ENCODE measurements around the gene DNAJC12. TPM values are rescaled to one million over a fixed set of nuclear protein-coding genes. Genes with fewer than 3 reads are reported as not detected.
"Not testable (repeated sequence)": the region's sequence is repeated elsewhere in the genome, so short reads cannot be mapped to it uniquely, and the experiment has no call there.

DNAJC12 gene
- total RNA-seq, 5 donors from 2014 or later (not counting 1 experiment from before 2014, with no cell fraction given): 0.20 to 0.28 TPM; not detected in 3

DNA sequence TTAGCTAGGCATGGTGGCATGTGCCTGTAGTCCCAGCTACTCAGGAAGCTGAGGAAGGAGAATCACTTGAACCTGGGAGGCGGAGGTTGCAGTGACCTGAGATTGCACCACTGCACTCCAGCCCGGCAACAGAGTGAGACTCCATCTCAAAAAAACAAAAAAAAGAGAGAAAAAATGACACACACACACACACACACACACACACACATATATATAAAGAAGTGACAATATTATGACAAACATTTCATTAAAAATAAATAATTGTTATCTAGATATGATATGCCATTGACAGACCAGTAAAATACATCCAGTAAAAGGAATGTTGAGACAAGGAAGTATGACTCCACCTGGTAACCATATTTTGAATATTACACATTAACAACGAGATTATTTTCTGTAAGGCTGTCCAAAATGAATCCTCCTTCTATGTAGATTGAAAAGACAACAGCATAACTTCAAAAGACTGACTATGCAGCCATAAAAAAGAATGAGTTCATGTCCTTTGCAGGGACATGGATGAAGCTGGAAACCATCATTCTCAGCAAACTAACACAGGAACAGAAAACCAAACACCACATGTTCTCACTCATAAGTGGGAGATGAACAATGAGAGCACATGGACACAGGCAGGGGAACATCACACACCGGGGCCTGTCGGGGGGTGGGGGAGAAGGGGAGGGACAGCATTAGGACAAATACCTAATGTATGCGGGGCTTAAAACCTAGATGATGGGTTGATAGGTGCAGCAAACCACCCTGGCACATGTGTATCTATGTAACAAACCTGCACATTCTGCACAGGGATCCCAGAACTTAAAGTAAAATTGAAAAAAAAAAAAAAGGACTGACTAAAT is 2.2 kb downstream of the DNAJC12 start:
- H3K27me3 Mint-ChIP-seq; H3K9me3 Mint-ChIP-seq; H3K27me3 ChIP-seq (replicated peaks in 1 of 2; ENCODE audit: control insufficient read depth in 2 of 2, extremely low read depth in 1 of 2, insufficient read depth in 2 of 2, low read length in 1 of 2); H3K27ac ChIP-seq (ENCODE audit: low read length); DNase-seq; ATAC-seq (replicated peaks in 1 of 4); H3K4me3 Mint-ChIP-seq; H3K36me3 ChIP-seq (ENCODE audit: control insufficient read depth in 2 of 2, extremely low read depth in 1 of 2, insufficient read depth in 1 of 2, low read length in 1 of 2); H3K4me1 ChIP-seq (ENCODE audit: control insufficient read depth in 1 of 2, extremely low read depth in 1 of 2, insufficient read depth in 2 of 2, low read length in 2 of 2); H3K4me3 ChIP-seq (ENCODE audit: control insufficient read depth in 1 of 2, extremely low read depth in 1 of 2, low read length in 1 of 2); H3K36me3 Mint-ChIP-seq; H3K4me1 Mint-ChIP-seq; H3K27ac Mint-ChIP-seq; POLR2A ChIA-PET; H3K9me3 ChIP-seq: not testable (repeated sequence)
- no CpG with 5 or more reads among the region's 6 CpGs for WGBS (ENCODE audit: insufficient coverage)
- CTCF ChIA-PET: interaction anchor here in 1 of 2 donors (0.7 kb wide), 1 partner anchor 17 kb away, joined by 3 read pairs; no protein-coding TSS in a partner anchor

DNA sequence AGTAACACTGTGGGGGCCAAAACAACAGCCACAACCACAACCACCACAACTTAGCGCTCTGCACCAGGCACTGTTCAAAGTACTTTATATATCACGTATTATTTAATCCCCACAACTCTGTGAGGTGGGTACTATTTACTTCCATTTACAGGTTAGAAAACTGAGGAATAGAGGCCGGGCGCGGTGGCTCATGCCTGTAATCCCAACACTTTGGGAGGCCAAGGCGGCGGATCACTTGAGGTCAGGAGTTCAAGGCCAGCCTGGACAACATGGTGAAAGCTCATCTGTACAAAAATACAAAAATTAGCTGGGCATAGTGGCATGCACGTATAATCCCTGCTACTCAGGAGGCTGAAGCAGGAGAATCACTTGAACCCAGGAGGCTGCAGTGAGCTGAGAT is 3.6 kb downstream of the DNAJC12 start:
- H3K27ac Mint-ChIP-seq: no peak overlapping the region
- H3K9me3 Mint-ChIP-seq: no peaks in the 10 kb centered on the region
- ChIA-PET CTCF (no interaction called here), POLR2A (no interaction called here)
- Histone ChIP-seq H3K36me3 (ENCODE audit: control insufficient read depth in 2 of 2, extremely low read depth in 1 of 2, insufficient read depth in 1 of 2, low read length in 1 of 2) (no peaks in the 10 kb centered on the region), H3K4me3 (ENCODE audit: control insufficient read depth in 1 of 2, extremely low read depth in 1 of 2, low read length in 1 of 2) (no peak overlapping the region), H3K9me3 (no peaks in the 10 kb centered on the region), H3K4me1 (ENCODE audit: control insufficient read depth in 1 of 2, extremely low read depth in 1 of 2, insufficient read depth in 2 of 2, low read length in 2 of 2) (no peaks in the 10 kb centered on the region), H3K27ac (ENCODE audit: low read length) (no peak overlapping the region), H3K27me3 (replicated peaks in 1 of 2; ENCODE audit: control insufficient read depth in 2 of 2, extremely low read depth in 1 of 2, insufficient read depth in 2 of 2, low read length in 1 of 2) (no peaks in the 10 kb centered on the region)
- 89% methylated on average over 4 of the region's 8 CpGs for WGBS (ENCODE audit: insufficient coverage)
- no peaks in the 10 kb centered on the region for H3K27me3 Mint-ChIP-seq
- no peaks in the 10 kb centered on the region for H3K36me3 Mint-ChIP-seq
- ATAC-seq (replicated peaks in 1 of 4) (no peak), DNase-seq (no peak)
- H3K4me1 Mint-ChIP-seq: peaks cover 0 to 5% (median 4%) of the 10 kb centered on the region in 3 donors
- H3K4me3 Mint-ChIP-seq: no peak overlapping the region

DNA sequence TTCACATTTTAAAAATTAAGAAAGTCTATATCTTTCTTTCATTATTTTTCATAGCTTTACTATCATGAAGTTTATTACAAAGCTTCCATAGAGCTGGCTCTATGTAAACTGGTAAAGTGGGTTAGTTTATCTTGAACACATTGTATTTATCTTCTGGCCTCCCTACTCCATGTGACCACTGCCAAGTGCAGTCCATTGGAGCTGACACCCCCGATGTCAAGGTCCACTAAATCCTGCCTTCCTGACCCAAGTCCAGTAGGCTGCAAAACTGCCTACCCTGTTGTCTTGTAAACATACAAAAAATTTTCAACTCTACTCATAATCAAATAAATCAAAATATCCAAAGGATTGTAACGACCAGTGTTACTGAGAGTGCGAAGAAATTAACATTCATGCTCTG is 10.2 kb downstream of the DNAJC12 start:
- H3K36me3 Mint-ChIP-seq: no peaks in the 10 kb centered on the region

DNA sequence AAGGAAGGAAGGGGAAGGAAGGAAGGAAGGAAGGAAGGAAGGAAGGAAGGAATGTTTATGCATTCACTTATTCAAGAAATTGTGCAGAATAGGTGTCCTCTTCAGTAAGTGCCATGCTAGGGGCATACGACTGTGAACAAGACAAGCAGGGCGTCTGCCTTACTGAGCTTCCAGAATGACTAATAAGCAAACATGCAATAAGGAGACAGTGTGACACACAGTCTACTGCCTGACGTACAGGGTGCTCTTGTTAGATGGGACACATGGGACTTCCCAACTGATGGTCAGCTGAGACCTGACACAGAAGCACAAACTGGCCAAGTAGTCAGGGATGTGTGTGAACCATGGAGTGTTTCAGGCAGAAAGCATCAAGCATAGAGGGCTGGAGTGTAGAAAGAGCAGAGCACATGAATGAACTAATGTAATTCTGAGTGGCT is 18.2 kb downstream of the DNAJC12 start:
- no peaks in the 10 kb centered on the region for H3K36me3 Mint-ChIP-seq
- Histone ChIP-seq H3K4me3 (ENCODE audit: control insufficient read depth in 1 of 2, extremely low read depth in 1 of 2, low read length in 1 of 2) (no peak overlapping the region), H3K36me3 (ENCODE audit: control insufficient read depth in 2 of 2, extremely low read depth in 1 of 2, insufficient read depth in 1 of 2, low read length in 1 of 2) (no peaks in the 10 kb centered on the region), H3K27me3 (replicated peaks in 1 of 2; ENCODE audit: control insufficient read depth in 2 of 2, extremely low read depth in 1 of 2, insufficient read depth in 2 of 2, low read length in 1 of 2) (peaks cover 0 to 2% of the 10 kb centered on the region in 2 experiments), H3K27ac (ENCODE audit: low read length) (no peak overlapping the region), H3K9me3 (no peaks in the 10 kb centered on the region), H3K4me1 (ENCODE audit: control insufficient read depth in 1 of 2, extremely low read depth in 1 of 2, insufficient read depth in 2 of 2, low read length in 2 of 2) (no peaks in the 10 kb centered on the region)
- DNase-seq: no peak
- no peak for ATAC-seq (replicated peaks in 1 of 4)
- no peaks in the 10 kb centered on the region for H3K4me1 Mint-ChIP-seq
- H3K27ac Mint-ChIP-seq: no peak overlapping the region
- ChIA-PET POLR2A (no interaction called here), CTCF (interaction anchor here in 1 of 2 donors (0.6 kb wide), 1 partner anchor 1701 kb away, joined by 3 read pairs; no protein-coding TSS in a partner anchor)
- 59% methylated on average over 3 of the region's 3 CpGs for WGBS (ENCODE audit: insufficient coverage)
- no peak overlapping the region for H3K4me3 Mint-ChIP-seq
- H3K27me3 Mint-ChIP-seq: peaks cover 0 to 4% of the 10 kb centered on the region in 2 donors
- H3K9me3 Mint-ChIP-seq: no peaks in the 10 kb centered on the region

More for the DNA sequence above, 10.2 kb downstream of the DNAJC12 start:
- Histone ChIP-seq H3K4me3 (ENCODE audit: control insufficient read depth in 1 of 2, extremely low read depth in 1 of 2, low read length in 1 of 2) (no peak overlapping the region), H3K36me3 (ENCODE audit: control insufficient read depth in 2 of 2, extremely low read depth in 1 of 2, insufficient read depth in 1 of 2, low read length in 1 of 2) (no peaks in the 10 kb centered on the region), H3K27me3 (replicated peaks in 1 of 2; ENCODE audit: control insufficient read depth in 2 of 2, extremely low read depth in 1 of 2, insufficient read depth in 2 of 2, low read length in 1 of 2) (no peaks in the 10 kb centered on the region), H3K27ac (ENCODE audit: low read length) (no peak overlapping the region), H3K9me3 (no peaks in the 10 kb centered on the region), H3K4me1 (ENCODE audit: control insufficient read depth in 1 of 2, extremely low read depth in 1 of 2, insufficient read depth in 2 of 2, low read length in 2 of 2) (no peaks in the 10 kb centered on the region)
- DNase-seq (no peak), ATAC-seq (replicated peaks in 1 of 4) (no peak)
- peaks cover 0 to 7% (median 0%) of the 10 kb centered on the region in 3 donors for H3K4me1 Mint-ChIP-seq
- WGBS (ENCODE audit: insufficient coverage): 89% methylated on average over 1 of the region's 3 CpGs
- ChIA-PET CTCF (interaction anchor here in 1 of 2 donors (0.7 kb wide), 1 partner anchor 131 kb away, joined by 4 read pairs; no protein-coding TSS in a partner anchor), POLR2A (interaction anchor here in 1 of 2 donors (0.6 kb wide), 1 partner anchor 59 kb away, joined by 5 read pairs; no protein-coding TSS in a partner anchor)
- H3K9me3 Mint-ChIP-seq: no peaks in the 10 kb centered on the region
- H3K4me3 Mint-ChIP-seq: no peak overlapping the region
- no peak overlapping the region for H3K27ac Mint-ChIP-seq
- H3K27me3 Mint-ChIP-seq: no peaks in the 10 kb centered on the region

DNA sequence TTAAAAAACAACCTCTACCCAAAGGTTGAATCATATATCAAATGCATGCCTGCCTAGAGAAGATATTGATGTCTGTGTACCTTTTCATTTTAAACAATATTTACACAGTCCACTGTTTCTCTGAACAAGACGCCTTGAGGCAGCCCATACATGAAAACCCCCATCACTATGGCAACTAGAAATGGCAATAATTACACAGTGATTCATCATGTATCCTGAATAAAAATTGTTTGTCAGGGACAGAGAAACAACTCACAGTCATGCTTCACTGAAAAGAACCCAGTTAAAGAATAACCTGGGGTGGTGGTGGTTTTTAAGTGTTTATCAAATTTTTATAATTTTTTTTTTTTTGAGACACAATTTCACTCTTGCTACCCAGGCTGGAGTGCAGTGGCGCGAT is 19.7 kb downstream of the DNAJC12 start:
- ATAC-seq (replicated peaks in 1 of 4): no peak
- ChIA-PET CTCF (no interaction called here), POLR2A (no interaction called here)
- Histone ChIP-seq H3K9me3 (no peaks in the 10 kb centered on the region), H3K4me3 (ENCODE audit: control insufficient read depth in 1 of 2, extremely low read depth in 1 of 2, low read length in 1 of 2) (no peak overlapping the region), H3K36me3 (ENCODE audit: control insufficient read depth in 2 of 2, extremely low read depth in 1 of 2, insufficient read depth in 1 of 2, low read length in 1 of 2) (no peaks in the 10 kb centered on the region), H3K27me3 (replicated peaks in 1 of 2; ENCODE audit: control insufficient read depth in 2 of 2, extremely low read depth in 1 of 2, insufficient read depth in 2 of 2, low read length in 1 of 2) (peaks cover 0 to 2% of the 10 kb centered on the region in 2 experiments), H3K4me1 (ENCODE audit: control insufficient read depth in 1 of 2, extremely low read depth in 1 of 2, insufficient read depth in 2 of 2, low read length in 2 of 2) (no peaks in the 10 kb centered on the region), H3K27ac (ENCODE audit: low read length) (no peak overlapping the region)
- Mint-ChIP-seq H3K27ac (no peak overlapping the region), H3K4me1 (no peaks in the 10 kb centered on the region), H3K27me3 (peaks cover 0 to 4% of the 10 kb centered on the region in 2 donors), H3K9me3 (no peaks in the 10 kb centered on the region), H3K36me3 (no peaks in the 10 kb centered on the region), H3K4me3 (no peak overlapping the region)
- whole genome bisulfite sequencing (ENCODE audit: insufficient coverage): no CpG with 5 or more reads among the region's 3 CpGs
- no peak for DNase-seq

DNA sequence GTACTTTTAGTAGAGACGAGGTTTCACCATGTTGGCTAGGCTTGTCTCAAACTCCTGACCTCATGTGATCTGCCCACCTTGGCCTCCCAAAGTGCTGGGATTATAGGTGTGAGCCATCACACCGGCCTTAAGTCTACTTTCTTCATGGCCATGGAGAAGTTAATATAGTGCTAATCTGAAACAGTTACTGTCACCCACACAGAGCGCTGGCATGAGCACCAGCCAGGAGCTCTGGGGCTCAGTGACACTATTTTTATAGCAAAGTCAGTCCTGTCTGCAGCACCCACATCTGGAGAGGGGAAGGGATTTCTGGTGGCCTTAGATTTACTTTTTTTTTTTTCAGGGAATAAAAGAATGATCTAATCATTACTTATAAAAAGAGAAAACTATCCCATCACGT is 21.3 kb downstream of the DNAJC12 start:
- H3K27ac ChIP-seq (ENCODE audit: low read length): no peak overlapping the region
- Mint-ChIP-seq H3K27ac (no peak overlapping the region), H3K27me3 (peaks cover 4 to 6% of the 10 kb centered on the region in 2 donors), H3K9me3 (no peaks in the 10 kb centered on the region), H3K36me3 (no peaks in the 10 kb centered on the region), H3K4me1 (no peaks in the 10 kb centered on the region), H3K4me3 (no peak overlapping the region)
- H3K9me3 ChIP-seq: no peaks in the 10 kb centered on the region
- DNase-seq: no peak
- WGBS (ENCODE audit: insufficient coverage): no CpG with 5 or more reads among the region's 4 CpGs
- H3K4me1 ChIP-seq (ENCODE audit: control insufficient read depth in 1 of 2, extremely low read depth in 1 of 2, insufficient read depth in 2 of 2, low read length in 2 of 2): no peaks in the 10 kb centered on the region
- peaks cover 0 to 2% of the 10 kb centered on the region in 2 experiments for H3K27me3 ChIP-seq (replicated peaks in 1 of 2; ENCODE audit: control insufficient read depth in 2 of 2, extremely low read depth in 1 of 2, insufficient read depth in 2 of 2, low read length in 1 of 2)
- ChIA-PET POLR2A (no interaction called here), CTCF (no interaction called here)
- ATAC-seq (replicated peaks in 1 of 4): no peak
- no peak overlapping the region for H3K4me3 ChIP-seq (ENCODE audit: control insufficient read depth in 1 of 2, extremely low read depth in 1 of 2, low read length in 1 of 2)
- no peaks in the 10 kb centered on the region for H3K36me3 ChIP-seq (ENCODE audit: control insufficient read depth in 2 of 2, extremely low read depth in 1 of 2, insufficient read depth in 1 of 2, low read length in 1 of 2)
